Right lung (tissue), 5 donors: ENCODE measurements around the gene HOXA10. TPM values are rescaled to one million over a fixed set of nuclear protein-coding genes. Genes with fewer than 3 reads are reported as not detected.

Source experiments
- DNase-seq, 2 donors: peaks; one replicate each; pipeline ENCODE4 v3.0.0-alpha.2; 2013
- polyA plus RNA-seq, 5 donors: library from polyadenylated mRNA; unstranded; fragments of 120-200 nt; gene quantifications; one replicate each; pipeline versions ENCODE4 v1.2.1 to v1.2.3, GENCODE V29; 2013; ENCODE audit warnings: inconsistent platforms in 1 of 5, low replicate concordance in 1 of 5; ENCODE audit not compliant: insufficient read length in 5 of 5, insufficient read depth in 1 of 5

The HOXA10 gene
- polyA plus RNA-seq, 5 donors, result 0.12 to 1.4 (median 0.94) TPM; not detected in 2

DNA sequence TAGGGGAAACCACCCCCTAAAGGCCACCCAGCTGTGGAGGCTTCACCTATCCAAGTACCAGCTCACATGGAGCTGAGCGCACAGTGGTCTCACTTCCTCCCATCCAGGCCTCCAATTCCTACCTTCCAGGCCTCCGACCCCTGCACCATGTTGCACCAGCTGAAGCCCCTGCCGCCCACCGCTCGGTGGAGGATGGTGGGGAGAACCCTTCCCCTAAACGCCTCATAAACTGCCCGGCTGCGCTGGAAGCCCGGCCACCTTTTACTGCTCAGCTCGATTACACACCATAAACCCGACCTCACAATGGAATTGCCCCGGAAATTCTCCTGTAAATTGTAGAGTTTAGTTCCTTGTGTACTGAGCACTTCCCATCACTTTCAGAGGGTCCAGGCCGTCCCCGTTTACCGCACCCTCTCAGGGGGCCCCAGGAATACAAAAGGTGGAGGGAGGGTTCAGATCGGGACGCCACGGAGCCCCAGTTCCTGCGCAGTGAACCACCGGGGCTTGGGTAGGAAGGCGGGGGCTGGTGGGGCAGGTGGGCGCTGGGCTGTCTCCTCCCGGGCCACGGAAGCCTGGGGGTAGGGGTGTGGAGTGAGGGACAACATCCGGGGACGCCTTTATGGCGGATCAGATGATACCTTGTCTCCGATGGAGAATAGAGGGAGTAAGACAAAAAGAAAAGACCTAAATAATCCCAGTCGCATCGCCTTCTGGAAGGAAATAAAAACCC is 16.3 kb downstream of the HOXA10 start:
- DNase-seq, result no peak

DNA sequence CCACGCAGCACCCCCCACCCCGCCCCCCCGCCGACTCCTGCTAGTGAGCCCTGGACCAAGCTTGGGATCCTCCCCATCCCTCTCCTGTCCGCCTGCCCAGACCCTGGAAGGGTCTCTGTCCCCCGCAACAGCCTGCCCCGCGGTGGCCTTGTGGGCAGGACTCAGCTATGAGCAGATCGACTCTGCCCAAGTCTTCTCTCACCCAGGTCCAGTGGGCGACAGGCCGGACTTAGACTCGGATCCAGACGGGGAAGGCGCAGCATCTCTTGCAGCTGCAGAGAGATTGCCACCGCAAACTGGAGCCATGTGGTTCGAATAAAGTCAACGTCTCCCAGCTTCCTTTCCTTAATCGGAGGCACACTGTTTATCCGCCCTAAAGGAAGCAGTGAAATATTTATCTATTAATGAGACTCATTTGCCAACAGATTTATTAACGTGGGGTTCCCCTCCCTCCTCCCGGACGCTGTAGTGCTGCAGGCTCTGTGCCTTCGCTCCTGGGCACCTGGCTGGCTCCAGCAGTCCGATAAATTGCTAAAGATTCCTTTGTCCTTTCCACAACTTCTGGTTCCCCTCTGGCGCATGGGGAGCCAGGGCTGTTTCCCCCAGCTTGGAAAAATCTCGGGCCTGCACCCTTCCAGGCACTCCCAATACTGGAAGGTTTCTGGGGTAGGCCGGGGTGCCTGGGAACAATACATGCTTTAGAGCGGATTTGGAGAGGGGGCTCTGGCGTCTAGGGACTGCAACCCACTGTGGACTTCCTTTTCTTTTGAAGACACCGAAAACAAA is 17.0 kb downstream of the HOXA10 start:
- no peak for DNase-seq

DNA sequence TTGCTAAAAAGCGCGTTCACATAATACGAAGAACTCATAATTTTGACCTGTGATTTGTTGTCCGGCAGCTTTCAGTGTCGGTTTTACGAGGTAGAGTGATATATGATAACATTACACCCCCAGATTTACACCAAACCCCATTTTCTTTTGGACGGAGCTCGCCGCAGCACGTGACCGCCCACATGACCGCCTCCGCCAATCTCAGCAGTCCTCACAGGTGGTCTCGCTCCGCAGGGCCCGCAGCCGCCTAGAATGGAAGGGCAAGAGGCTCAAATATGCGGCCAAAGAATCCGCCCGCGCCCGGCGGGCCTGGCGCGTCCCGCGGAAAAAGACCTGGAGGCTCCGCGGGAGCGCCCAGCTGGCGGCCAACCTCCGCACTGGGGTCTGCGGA is 17.6 kb downstream of the HOXA10 start, which contains the start of gene HOXA7:
Gene HOXA7, minus strand, starts transcription at position 168 of the 391 bp plus-strand sequence. Its CDS starts 130 bp downstream, at position 38.
- DNase-seq, result peak in 1 of 2 donors; percentile 78

DNA sequence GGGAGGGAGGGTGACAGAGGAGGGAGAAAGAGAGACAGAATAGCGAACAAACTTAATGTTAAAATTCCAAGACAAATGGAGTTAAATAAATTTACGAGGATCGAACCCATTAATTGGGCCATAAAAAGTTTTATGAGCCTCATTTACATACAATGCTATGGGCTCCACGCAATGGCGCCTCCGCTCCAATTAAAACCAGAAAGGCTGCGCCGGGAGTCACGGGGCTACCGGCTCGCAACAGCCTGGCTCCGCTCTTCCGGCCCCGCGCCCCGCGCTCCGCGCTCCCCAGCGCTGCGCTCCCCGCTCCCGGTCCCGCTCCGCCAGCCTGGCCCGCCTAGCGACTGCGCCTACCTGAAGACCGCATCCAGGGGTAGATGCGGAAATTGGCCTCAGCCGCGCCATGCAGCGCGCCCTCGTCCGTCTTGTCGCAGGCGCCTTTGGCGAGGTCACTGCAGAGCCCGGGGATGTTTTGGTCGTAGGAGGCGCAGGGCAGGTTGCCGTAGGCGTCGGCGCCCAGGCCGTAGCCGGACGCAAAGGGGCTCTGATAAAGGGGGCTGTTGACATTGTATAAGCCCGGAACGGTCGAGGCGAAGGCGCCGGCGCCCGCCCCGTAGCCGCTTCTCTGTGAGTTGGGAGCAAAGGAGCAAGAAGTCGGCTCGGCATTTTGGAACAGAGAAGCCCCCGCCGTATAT is 18.2 kb downstream of the HOXA10 start:
- DNase-seq, result no peak

DNA sequence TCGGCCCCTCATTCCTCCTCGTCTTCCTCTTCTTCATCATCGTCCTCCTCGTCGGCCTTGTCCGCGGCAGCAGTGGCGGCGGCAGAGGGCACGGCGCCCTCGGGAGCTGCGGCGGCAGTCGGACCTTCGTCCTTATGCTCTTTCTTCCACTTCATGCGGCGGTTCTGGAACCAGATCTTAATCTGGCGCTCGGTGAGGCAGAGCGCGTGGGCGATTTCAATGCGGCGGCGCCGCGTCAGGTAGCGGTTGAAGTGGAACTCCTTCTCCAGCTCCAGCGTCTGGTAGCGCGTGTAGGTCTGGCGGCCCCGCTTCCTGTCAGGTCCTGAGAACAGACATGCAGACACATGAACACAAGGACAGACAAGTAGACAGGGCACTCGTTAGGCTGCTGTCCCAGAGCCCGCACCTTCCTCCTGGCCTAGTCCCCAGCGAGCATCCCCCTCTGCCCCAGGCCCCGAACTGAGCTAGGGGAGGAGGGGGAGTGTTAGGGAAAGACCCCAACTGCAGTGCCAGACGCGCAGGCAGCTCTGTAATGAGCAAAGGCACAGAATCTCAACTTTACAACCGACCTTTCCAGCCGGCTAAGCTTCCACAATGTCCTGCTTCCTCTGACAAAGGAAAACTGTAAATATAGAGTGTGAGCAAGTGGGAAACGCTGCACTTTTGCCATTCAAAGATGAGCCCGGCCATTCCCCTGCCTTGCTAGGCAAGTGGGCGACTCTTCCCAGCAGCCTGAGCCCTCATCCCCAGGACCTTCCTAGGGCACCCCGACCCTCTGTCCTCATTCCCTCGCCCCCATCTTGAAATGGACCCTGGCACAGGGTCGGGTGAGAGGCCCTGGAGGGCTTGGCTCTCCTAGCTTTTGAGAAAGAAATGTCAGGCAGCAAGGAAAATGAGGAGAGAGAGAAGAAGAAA is 19.0 kb downstream of the HOXA10 start:
- no peak for DNase-seq

DNA sequence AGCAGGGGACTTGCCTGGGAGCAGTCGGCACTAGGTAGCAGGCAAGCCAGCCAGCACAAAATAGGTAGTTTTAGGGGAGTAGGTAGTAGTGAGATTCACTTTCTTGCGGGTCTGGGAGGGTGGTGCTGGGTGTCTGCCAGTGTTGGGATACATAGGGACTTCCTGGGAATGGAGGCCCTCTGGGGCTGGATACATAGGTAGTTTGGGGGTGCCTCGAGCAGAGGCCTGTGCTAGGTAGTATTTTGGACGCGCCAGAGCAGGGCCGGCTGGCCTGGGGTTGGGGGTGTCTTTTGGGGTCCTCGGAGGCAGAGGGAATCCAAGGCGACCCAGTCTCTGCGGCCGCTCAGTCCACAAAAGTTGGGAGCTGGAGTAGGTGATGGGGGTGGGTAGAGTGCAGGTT is 19.8 kb downstream of the HOXA10 start:
- no peak for DNase-seq

DNA sequence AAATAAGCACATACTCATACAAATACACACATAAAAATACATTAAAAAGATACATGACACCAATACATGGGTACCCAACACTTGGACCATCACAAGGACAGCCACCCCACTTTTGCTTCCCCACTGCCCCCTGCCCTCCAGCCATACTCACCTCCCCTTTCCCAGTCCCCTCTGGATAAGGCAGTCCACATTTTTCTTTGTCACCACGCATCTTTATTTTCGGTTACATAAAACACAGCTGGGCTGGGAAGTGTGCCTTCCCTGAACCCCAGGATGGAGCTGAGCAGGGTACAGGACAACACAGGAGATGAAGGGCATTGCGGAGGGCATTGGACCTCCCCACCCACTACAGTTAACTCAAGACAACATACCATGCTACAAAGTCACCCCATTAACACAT is 20.6 kb downstream of the HOXA10 start:
- DNase-seq, result no peak

DNA sequence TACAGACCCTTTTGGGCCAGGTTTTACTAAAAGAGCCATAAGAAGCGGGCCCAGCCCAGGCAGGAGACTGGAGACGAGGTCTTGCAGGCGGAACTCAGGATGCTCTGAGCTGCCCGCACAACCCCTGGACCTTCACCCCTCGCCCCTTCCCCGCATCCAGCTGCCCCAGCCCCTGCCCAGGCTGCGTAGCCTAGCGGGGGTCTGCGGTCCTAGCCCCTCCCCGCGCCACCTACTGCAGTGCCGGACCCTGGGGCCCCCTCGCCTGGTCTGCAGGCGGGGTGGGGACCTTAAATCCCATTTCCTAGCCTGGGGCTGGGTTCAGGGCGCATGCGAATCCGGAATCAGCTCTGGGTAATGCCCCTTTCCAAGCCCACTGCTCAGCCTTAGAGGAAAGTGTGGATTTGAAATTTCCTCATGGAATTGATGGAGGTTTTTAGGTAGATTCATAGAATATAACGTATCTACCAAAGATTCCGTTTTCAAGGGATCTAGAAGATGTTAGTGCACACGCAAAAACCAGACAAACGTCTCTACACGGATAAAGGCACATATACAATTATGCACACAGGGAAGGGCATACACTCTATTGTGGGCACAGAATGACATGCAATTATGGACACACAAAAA is 21.2 kb downstream of the HOXA10 start:
- no peak for DNase-seq

DNA sequence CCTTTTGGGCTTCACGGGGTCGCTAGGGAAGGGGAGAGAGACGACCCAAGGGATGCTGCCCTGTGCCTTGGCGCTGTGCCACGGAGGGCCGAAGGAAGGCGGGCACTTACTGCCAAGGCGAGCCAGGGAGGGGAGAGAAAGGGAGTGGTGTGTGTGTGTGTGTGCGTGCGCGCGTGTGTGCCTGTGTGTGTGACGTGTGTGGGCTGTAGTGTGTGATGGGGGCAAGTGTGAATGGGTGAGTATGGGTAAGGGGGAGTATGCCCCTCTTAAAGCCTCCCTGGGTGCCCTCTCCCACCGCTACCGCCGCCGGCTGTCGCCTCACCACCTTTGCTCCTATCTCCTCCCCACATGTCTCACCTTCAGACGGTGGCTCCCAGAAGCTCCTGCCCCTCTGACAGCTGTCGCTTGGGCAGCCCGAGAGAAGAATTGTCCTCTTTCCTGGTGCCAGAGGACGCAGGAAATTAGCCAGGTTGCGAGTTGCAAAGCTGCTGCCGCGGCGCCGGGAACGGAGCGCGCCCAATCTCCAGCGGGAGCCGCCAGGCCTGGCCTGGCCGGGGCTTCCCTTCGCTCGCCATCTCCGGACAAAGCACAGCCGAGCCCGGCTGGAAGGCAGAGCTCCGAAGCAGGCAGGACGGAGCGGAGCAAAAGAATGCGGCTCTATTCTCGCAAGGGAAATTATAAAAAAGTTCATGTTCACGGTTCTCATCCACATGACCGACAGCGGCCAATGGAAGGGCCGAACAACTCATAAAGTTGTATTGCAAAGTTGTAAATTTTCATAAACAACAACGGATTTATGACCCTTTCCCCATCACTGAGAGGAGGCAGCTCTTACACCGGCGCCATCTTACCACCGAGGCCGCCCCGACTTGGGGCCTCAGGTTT is 21.9 kb downstream of the HOXA10 start, which contains the start of gene HOXA3:
Gene HOXA3, minus strand, starts transcription at position 653 of the 885 bp plus-strand sequence. CDS start 41,943 bp downstream, outside the sequence.
- peak in 1 of 2 donors; percentile 75 for DNase-seq

DNA sequence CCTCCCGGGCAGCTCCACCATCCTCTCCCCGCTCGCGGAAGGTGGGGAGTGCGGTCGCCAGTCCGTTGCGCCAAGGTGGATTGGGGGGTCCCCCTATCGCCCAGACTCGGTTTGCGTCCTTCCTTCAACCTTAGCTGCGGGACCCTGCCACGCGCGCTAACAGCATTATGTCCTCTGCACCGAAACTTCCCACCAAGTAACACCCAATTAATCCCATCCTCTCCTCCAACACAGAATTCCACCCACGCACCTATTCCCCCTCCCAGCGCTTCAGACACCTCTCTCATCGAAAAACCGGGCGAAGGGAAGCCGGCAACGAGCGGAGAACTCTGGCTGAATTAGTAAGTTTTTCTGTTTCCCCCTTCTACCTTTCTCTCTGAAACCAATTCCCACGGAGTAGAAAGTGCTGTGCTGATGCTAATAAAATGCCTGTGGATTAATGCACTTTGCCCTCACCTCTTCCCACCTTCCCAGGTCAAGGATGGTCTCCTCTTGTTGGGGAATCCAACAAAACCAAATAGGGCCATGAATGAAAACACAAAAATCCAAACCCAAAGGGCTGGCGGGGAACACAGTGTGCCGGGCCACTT is 22.7 kb downstream of the HOXA10 start:
- no peak for DNase-seq

DNA sequence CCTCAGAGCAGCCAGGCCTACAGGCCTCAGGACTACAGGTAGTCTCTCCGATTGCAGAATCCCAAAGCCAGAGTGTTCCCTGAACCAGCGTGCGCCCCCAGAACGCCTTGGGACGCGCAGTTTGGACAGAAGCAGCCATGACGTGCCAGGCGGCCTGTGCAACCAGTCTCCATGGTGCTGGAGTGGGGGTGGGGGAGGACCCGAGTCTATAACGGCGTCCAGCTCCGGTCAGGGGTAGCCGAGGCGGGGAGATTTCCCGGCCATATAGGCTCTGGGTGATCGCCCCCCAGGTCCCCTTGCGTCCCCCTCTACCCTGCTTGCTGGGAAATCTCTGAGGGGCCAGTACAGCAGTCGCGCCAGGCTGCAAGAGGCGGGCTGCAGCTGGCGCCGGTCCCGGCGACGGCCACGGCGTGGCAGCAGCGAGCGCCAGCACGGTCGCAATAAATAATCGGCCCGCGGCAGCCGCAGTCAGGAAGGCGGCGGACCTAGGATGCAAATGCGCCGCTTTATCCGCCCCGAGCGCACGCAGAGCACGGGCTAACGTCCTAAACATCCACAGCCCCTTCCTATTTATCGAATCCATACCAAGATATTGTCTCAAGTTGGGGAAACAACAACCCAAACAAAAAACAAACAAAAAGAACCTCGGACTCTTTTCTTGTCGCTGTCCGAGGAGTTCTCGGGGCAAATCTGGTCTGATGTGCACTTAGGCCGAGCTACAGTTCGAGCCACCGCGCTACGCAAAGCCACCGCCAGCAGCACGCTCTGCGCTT is 23.4 kb downstream of the HOXA10 start:
- DNase-seq, result peak; percentile 87

DNA sequence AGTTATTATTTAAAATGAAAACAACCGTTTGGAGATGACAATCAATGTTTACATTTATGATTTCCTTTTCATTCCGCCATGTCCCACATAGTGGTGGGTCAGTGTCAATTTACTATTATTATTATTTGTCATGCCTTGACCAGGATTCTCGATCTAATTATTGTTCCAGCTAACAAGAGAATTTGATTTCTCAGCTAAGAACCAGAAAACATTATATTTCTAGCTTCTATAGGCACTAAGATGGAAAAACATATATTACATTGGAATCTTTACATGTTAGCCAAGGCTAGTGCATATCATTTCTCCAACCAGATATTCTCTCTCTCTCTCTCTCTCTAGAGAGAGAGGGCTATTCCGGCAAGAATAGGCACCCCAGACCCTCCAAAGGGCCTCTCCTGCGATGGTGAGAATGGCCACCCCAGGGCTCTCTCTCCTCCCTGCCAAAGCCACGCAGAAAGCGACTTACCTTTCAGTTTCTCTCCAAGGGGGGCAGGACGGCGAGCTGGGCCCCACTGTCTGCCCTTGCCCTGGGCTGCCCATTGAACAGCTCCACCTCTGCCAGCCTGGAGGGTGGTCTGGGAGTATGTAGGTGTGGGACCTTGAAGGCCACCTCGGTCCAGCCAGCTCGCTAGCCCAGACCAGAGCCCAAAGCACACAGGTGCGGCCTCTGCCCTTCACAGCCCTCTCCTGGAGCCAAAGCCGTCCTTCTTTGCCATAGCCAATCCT is 24.1 kb downstream of the HOXA10 start:
- no peak for DNase-seq

DNA sequence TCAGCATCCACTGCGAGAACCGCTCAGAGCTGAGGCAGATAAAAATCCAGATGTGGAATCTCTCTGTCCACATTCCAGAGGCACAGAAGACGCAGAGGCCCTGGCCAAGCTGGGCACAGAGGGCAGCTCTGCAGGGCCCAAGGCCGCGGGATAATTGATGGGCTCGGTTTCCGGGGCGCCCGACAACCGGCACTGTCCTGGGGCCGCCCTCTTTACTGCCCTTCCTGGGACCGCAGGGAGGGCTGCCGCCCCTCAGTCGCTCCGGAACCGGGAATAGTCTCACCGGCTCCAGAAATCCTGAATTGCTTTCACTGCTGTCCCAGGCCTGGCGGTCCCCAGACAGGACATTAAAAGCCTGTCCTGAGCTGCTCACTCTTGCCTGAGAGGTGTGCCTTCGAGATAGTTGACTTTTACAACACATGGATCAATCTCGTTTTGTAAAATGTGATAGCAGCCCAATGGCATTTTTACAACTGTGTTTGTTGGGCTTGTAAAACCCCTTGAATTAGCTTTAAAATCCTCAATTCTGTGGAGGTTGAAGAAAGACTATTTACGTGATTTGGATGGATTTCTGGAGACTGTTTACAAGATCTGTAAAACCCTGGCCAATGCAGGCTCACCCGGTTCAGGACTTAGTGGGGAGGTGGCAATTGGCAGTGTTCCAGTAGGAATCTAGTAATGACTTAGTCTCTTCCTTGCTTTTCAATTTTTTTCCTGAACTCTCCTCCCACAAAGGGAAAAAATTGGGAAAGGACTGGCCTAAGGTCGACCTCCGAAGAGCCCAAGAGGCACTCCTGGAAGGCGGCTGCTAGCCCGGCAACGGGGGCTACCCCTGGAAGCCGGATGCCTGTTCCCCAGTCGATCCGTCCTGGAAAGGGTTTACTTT is 25.1 kb downstream of the HOXA10 start:
- peak in 1 of 2 donors; percentile 35 for DNase-seq

DNA sequence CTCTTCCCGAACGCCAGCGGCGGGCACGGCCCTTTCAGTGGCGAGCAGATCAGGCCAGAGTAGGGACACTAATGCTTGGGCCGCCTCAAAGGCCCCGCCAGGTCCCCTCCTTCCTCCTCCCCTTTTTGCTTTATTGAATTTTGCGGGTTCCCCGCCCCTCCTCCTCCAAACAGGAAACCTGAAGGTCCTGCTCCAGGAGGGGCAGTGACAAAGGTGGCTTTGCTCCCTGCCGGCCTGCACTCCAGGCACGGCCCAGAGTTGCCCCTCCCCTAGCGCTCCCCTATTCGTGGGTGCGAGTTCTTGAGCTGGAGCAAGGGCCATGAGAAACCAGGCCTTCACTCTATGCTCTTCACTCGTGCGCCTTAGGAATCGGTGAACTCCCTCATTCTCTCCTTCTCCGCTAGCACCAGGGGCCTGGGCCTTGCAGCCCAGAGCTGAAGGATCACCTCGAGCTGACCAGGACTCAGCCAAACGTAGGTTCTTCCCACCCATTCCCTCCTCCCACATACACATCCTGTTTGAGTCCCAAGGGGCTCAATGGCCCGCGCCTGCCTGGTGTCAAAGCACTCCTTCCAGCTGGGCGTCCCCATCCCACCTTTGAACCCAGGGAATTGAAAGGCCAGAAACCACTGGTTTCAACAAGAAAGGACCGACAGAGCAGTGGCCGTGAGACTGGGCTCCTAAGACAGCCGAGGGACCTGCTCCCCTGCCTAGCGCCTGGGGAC is 25.9 kb downstream of the HOXA10 start:
- DNase-seq, result peak in 1 of 2 donors; percentile 51

DNA sequence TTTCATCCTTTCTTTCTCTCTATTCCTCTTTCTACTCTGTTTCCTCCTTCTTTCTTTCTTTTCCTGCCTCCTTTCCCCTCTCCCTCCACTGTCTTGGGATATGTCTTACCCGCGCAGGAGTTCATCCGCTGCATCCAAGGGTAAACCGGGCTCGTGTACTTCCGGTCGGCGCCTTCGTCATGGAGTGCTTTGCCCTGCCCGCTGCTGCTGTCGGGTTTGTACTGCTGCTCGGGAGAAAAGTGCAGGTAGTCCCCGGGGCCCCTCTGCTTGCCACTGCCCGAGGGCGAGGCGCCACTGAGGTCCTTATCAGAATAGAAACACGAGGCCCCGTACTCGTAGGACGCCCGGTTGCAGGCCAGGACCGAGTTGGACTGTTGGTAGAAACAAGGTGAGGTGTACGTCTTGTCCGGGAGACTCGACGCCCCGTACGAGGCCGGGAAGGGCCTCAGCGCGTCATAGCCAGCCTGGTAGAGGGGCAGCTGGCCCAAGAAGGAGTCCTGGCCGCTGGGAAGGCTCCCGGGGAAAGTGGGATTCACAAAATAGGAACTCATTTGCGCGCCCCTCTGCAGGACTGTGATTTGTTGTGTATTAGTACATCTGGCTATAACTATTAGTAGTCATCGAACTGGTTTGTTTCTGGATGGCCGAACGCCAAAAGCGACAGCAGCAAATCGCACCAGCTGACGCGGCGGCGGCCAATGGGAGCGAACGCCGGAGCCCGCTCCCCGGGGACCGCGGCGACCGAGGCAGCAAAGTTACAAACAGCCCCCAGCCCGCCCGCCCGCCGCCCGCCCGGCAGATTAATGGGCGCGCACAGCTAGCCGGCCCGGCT is 26.7 kb downstream of the HOXA10 start, which contains the start of gene HOXA6:
Gene HOXA6, minus strand, starts transcription at position 576 of the 832 bp plus-strand sequence. Its CDS starts 25 bp downstream, at position 551.
- peak in 1 of 2 donors; percentile 82 for DNase-seq
